Transverse colon (tissue), 4 donors: ENCODE results near the gene DIP2A. TPM values are rescaled to one million over a fixed set of nuclear protein-coding genes. Genes with fewer than 3 reads are reported as not detected.
A peak's percentile ranks its signal among the peaks of the same experiment; 100 is the strongest.

Experiments used
- DNase-seq: peaks from one replicate; pipeline ENCODE4 v3.0.0-alpha.2; 2019
- H3K27ac ChIP-seq, 4 donors: fragments of 200-600 bp; sonication (generic); 2 replicates each; pipeline ENCODE4 v1.5.1; 2016 to 2018; ENCODE audit warnings: inconsistent platforms in 4 of 4
- H3K27me3 ChIP-seq: fragments of 200-600 bp; sonication (generic); 2 replicates; pipeline ENCODE4 v1.5.1; 2017; ENCODE audit warnings: inconsistent platforms
- H3K36me3 ChIP-seq, 4 donors: fragments of 200-600 bp; sonication (generic); 2 replicates each; pipeline ENCODE4 v1.5.1; 2017 to 2019; ENCODE audit warnings: inconsistent platforms in 4 of 4
- H3K4me1 ChIP-seq, 4 donors: fragments of 200-600 bp; sonication (generic); 2 replicates each; pipeline ENCODE4 v1.5.1; 2017 to 2020; ENCODE audit warnings: inconsistent platforms in 4 of 4
- H3K4me3 ChIP-seq, 4 donors: fragments of 200-600 bp; sonication (generic); 1 replicate in 1 of 4; 2 replicates in 3 of 4; pipeline versions ENCODE4 v1.5.1 to v1.6.1; 2017 to 2019; ENCODE audit warnings: inconsistent platforms in 4 of 4
- H3K9me3 ChIP-seq, 2 donors: fragments of 200-600 bp; sonication (generic); 2 replicates each; pipeline ENCODE4 v1.5.1; 2017 to 2019; ENCODE audit warnings: inconsistent platforms in 2 of 2
- CTCF ChIP-seq, 5 experiments: fragments of 200-600 bp in 3 of 5; fragments of 450-650 bp in 2 of 5; sonication (generic) in 3 of 5; IDR thresholded peaks; 1 replicate in 2 of 5; 2 replicates in 3 of 5; pipeline ENCODE4 v1.5.1; 2016 to 2017; ENCODE audit warnings: antibody characterized with exemption in 5 of 5, inconsistent platforms in 3 of 5, mild to moderate bottlenecking in 2 of 5, moderate library complexity in 1 of 5
- EP300 ChIP-seq: sonication (generic); formaldehyde crosslinking; IDR thresholded peaks from one replicate; pipeline ENCODE4 v1.6.1; 2017; ENCODE audit warnings: antibody characterized with exemption, low read depth
- POLR2A ChIP-seq: fragments of 450-650 bp; IDR thresholded peaks from one replicate; pipeline ENCODE4 v1.6.1; 2016; ENCODE audit warnings: antibody characterized with exemption, mild to moderate bottlenecking, moderate library complexity
- POLR2AphosphoS5 ChIP-seq, 3 donors: sonication (generic); formaldehyde crosslinking; IDR thresholded peaks; one replicate each; pipeline ENCODE4 v1.6.1; 2016; ENCODE audit warnings: antibody characterized with exemption in 3 of 3
- WGBS, 2 donors: methylation state at CpG; one replicate each; pipeline ENCODE4 v1.1.5; 2018; ENCODE audit warnings: low coverage in 1 of 2; 5-methylcytosine and 5-hydroxymethylcytosine counted together
- in situ Hi-C, 4 donors: fragments of 200-750 bp; cut with MboI; loops; one replicate each; pipeline versions ENCODE4 v1.15.0 to v1.15.1; 2017; ENCODE audit warnings: low sequenced_read_pairs in 3 of 4, low pct_ligation_motif_present in 1 of 4, low pct_unique_long_range_greater_than_20kb in 1 of 4
- intact Hi-C: fragments of 100-400 bp; cut with DNase I; formaldehyde crosslinking; loops from one replicate; pipeline ENCODE4 v1.15.1; 2023; ENCODE audit warnings: low total_unique reads
- total RNA-seq, 4 donors: library from RNA; depleted of rRNA; stranded (reverse); fragments of >200 nt; gene quantifications; one replicate each; pipeline ENCODE4 v1.1.0, GENCODE V29; 2016

DIP2A gene
- total RNA-seq, 4 donors from 2014 or later, result 68.8 to 121 (median 92.9) TPM

- no peak for TF ChIP-seq CTCF (IDR thresholded peaks at IDR 0.05)
- no peak for TF ChIP-seq EP300
- no peak for TF ChIP-seq POLR2AphosphoS5 (IDR thresholded peaks at IDR 0.05)
- no peak for TF ChIP-seq POLR2A
- in situ Hi-C loops (no loop called here), intact Hi-C loops (no loop called here)
- no peaks in the 10 kb centered on the region for H3K9me3 ChIP-seq
- WGBS, 2 donors, result 84 to 95% methylated on average over 6 of the region's 6 CpGs
- H3K4me1 ChIP-seq, result no peaks in the 10 kb centered on the region
- H3K27me3 ChIP-seq, result no peaks in the 10 kb centered on the region
- no peak overlapping the region for H3K27ac ChIP-seq
- H3K4me3 ChIP-seq, result no peak overlapping the region
- peaks cover 0 to 22% (median 7%) of the 10 kb centered on the region in 4 donors for H3K36me3 ChIP-seq
- no peak for DNase-seq
Observed at GRCh38 chr21:46493828-46494227, 35.1 kb downstream of the DIP2A start.

DNA sequence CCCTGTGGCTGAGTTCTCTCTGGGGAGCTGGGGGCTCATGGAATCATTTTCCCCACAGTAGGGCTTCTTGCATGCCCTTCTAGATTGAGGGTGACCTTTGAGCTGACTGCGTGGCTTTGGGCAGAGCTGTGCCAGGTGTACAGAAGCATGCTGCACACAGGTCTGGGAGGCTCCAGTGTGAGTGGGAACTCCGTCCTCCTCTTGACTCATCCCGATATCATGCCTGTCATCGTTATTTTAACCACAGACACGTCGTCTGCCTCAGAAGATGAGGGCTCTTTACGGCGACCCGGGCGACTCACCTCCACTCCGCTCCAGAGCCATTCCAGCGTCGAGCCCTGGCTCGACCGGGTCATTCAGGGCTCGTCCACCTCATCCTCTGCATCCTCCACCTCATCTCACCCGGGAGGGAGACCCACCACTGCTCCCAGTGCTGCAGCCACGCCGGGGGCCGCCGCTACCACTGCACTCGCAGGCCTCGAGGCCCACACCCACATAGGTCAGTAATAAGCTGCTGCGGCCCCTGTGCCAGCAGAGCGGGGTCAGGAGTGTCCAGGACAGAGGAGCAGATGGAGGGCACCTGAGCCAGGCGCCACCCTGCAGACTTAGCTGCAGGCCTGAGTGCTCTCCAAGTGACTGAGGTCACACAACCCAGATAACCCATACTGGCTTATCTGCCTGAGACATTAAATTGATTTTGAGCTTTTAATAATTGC is 39.8 kb downstream of the DIP2A start:
- Histone ChIP-seq H3K27ac (no peak overlapping the region), H3K27me3 (no peaks in the 10 kb centered on the region), H3K36me3 (peaks cover 0 to 12% (median 6%) of the 10 kb centered on the region in 4 donors), H3K4me3 (no peak overlapping the region), H3K4me1 (peaks cover 0 to 7% (median 2%) of the 10 kb centered on the region in 4 donors), H3K9me3 (no peaks in the 10 kb centered on the region)
- DNase-seq, result no peak
- WGBS, 2 donors, result 93% methylated on average over 26 of the region's 26 CpGs; no CpG with 5 or more reads in 1 of the 2 donors
- in situ Hi-C loops (no loop called here), intact Hi-C loops (no loop called here)
- TF ChIP-seq EP300 (no peak), POLR2AphosphoS5 (IDR thresholded peaks at IDR 0.05) (no peak), CTCF (IDR thresholded peaks at IDR 0.05) (no peak), POLR2A (no peak)

GRCh38 chr21:46500224-46500861 is 41.7 kb downstream of the DIP2A start:
- no peaks in the 10 kb centered on the region for H3K9me3 ChIP-seq
- H3K27ac ChIP-seq, result peak overlapping the region in 1 of 4 donors; percentile 25
- TF ChIP-seq POLR2A (no peak), CTCF (IDR thresholded peaks at IDR 0.05) (no peak), POLR2AphosphoS5 (IDR thresholded peaks at IDR 0.05) (no peak), EP300 (no peak)
- H3K4me1 ChIP-seq, result peaks cover 0 to 7% (median 2%) of the 10 kb centered on the region in 4 donors
- WGBS, 2 donors, result 25 to 35% methylated on average over 3 of the region's 3 CpGs
- in situ Hi-C loops, result no loop called here
- no peak for DNase-seq
- H3K27me3 ChIP-seq, result no peaks in the 10 kb centered on the region
- no peak overlapping the region for H3K4me3 ChIP-seq
- H3K36me3 ChIP-seq, result peaks cover 0 to 22% (median 11%) of the 10 kb centered on the region in 4 donors
- intact Hi-C loops, result no loop called here

- peaks cover 0 to 7% (median 2%) of the 10 kb centered on the region in 4 donors for H3K4me1 ChIP-seq
- H3K36me3 ChIP-seq, result peaks cover 0 to 18% (median 8%) of the 10 kb centered on the region in 4 donors
- no peaks in the 10 kb centered on the region for H3K9me3 ChIP-seq
- no peak overlapping the region for H3K27ac ChIP-seq
- no peaks in the 10 kb centered on the region for H3K27me3 ChIP-seq
- WGBS, 2 donors, result 75 to 90% methylated on average over 4 to 12 of the region's 12 CpGs
- TF ChIP-seq POLR2AphosphoS5 (IDR thresholded peaks at IDR 0.05) (no peak), EP300 (no peak), POLR2A (no peak)
- in situ Hi-C loops (no loop called here), intact Hi-C loops (no loop called here)
- DNase-seq, result no peak
- no peak overlapping the region for H3K4me3 ChIP-seq
Observed at GRCh38 chr21:46503922-46504550, 45.3 kb downstream of the DIP2A start.
